Lower lobe of right lung (tissue), 2 donors: ENCODE results near the gene PCBP3. TPM values are rescaled to one million over a fixed set of nuclear protein-coding genes. Genes with fewer than 3 reads are reported as not detected.

Experiments used
- ATAC-seq, 2 donors: fragments of 200-7000 bp; cut with Tn5 transposase; one replicate each; pipeline ENCODE4 v1.9.1; 2020 to 2022; ENCODE audit warnings: mild to moderate bottlenecking in 2 of 2, moderate library complexity in 2 of 2
- DNase-seq: peaks from one replicate; pipeline ENCODE4 v3.0.0-alpha.2; 2020
- H3K27ac ChIP-seq: fragments of 200-600 bp; one replicate; pipeline ENCODE4 v1.8.0; 2022
- H3K27me3 ChIP-seq: fragments of 200-600 bp; one replicate; pipeline ENCODE4 v1.8.0; 2022; ENCODE audit warnings: low read depth
- H3K36me3 ChIP-seq: fragments of 200-600 bp; one replicate; pipeline ENCODE4 v1.8.0; 2022; ENCODE audit warnings: mild to moderate bottlenecking
- H3K4me1 ChIP-seq: fragments of 200-600 bp; one replicate; pipeline ENCODE4 v1.8.0; 2022
- H3K4me3 ChIP-seq: fragments of 200-600 bp; one replicate; pipeline ENCODE4 v1.8.0; 2022; ENCODE audit warnings: mild to moderate bottlenecking
- H3K9me3 ChIP-seq: fragments of 200-600 bp; one replicate; pipeline ENCODE4 v1.8.0; 2022
- intact Hi-C: fragments of 100-400 bp; cut with DNase I; formaldehyde crosslinking; loops from one replicate; pipeline ENCODE4 v1.11.0; 2022
- total RNA-seq: library from RNA; stranded (reverse); fragmentation: NEBNext Ultra II Directional; extraction: Animal tissue kit (Norgen Biotek cat#: 25700); gene quantifications from one replicate; pipeline ENCODE4 v1.2.1, GENCODE V29; 2021
- TF ChIP-seq, protein P1 (sequence below): fragments of 200-600 bp; IDR thresholded peaks from one replicate; pipeline ENCODE4 v1.8.0; 2022; ENCODE audit warnings: antibody characterized with exemption, mild to moderate bottlenecking
- donor health status: DM: no; HTN: yes; CAD: no; lungs with severe emphysema.

PCBP3 gene
- total RNA-seq, 1 donor from 2014 or later: 4.5 TPM

DNA sequence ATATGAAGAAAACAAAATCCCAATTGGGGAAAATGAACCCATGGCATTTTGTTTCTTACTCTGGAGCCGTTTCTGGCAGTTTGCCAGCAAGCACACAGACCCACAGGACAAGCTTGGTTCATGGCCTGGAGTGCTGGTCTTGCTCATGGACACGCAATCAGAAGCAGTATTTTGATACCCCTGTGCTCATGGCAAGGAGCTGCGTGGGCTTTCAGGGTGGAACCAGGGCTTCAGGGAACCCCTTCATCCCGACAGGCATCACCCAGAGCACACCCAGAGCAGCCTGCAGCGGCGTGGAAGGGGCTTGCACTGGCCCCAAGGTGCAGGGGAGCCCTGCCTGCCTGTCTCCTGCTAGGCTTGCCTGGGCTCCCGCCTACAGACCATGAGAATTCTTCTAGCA, 45.4 kb upstream of the PCBP3 start:
- TF ChIP-seq, protein P1, sequence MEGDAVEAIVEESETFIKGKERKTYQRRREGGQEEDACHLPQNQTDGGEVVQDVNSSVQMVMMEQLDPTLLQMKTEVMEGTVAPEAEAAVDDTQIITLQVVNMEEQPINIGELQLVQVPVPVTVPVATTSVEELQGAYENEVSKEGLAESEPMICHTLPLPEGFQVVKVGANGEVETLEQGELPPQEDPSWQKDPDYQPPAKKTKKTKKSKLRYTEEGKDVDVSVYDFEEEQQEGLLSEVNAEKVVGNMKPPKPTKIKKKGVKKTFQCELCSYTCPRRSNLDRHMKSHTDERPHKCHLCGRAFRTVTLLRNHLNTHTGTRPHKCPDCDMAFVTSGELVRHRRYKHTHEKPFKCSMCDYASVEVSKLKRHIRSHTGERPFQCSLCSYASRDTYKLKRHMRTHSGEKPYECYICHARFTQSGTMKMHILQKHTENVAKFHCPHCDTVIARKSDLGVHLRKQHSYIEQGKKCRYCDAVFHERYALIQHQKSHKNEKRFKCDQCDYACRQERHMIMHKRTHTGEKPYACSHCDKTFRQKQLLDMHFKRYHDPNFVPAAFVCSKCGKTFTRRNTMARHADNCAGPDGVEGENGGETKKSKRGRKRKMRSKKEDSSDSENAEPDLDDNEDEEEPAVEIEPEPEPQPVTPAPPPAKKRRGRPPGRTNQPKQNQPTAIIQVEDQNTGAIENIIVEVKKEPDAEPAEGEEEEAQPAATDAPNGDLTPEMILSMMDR: no peak
- peaks cover 3% of the 10 kb centered on the region for H3K4me1 ChIP-seq
- H3K9me3 ChIP-seq: peaks cover 6% of the 10 kb centered on the region
- no peaks in the 10 kb centered on the region for H3K27me3 ChIP-seq
- H3K4me3 ChIP-seq: no peak overlapping the region
- H3K27ac ChIP-seq: no peak overlapping the region
- H3K36me3 ChIP-seq: no peaks in the 10 kb centered on the region
- DNase-seq (no peak), ATAC-seq (no peak)
- intact Hi-C loops: no loop called here

DNA sequence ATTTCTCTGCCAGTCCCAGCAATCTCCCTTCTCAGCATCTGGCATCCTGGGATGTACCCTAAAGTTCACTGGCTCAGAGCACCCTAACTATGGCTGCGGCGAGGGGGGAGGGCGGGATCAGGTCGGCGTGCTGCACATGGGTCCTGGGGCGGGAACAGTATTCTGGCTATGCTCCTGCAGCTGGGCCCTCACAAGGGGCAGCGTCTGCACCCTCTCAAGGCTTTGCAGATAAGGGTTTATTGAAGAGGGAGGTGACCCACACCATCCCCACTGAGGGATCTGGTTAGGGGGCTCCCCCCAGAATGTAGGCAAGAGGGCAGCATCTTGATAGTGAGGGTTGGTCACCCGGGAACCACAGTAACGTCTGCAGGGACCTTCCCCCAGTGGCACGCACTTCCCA, 44.9 kb upstream of the PCBP3 start:
- Histone ChIP-seq H3K27me3 (no peaks in the 10 kb centered on the region), H3K36me3 (no peaks in the 10 kb centered on the region), H3K27ac (no peak overlapping the region), H3K4me3 (no peak overlapping the region), H3K9me3 (peaks cover 9% of the 10 kb centered on the region), H3K4me1 (peaks cover 3% of the 10 kb centered on the region)
- TF ChIP-seq, protein P1: no peak
- DNase-seq: no peak
- intact Hi-C loops: no loop called here
- ATAC-seq: no peak

DNA sequence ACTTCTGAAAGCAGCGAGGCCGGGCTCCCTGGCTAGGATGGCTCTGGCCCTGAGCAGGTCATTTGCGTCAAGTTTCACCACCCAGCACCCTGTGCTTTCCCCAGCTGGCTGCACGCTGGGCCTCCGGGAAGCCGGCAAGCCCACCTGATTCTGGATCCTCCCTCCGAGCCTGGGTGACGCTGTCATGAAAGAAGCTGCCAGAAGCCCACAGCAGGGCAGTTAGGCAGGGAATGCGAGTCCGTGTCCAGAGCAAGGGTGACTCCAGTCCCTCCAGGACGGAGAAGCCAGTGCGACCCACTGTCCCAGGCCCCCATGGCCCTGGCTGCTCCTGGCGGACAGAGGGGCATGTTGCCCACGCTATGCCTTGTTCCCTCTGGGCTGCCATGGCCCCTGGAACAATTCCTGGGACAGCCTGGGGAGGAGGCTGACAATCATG, 44.4 kb upstream of the PCBP3 start:
- intact Hi-C loops: no loop called here
- no peak overlapping the region for H3K4me3 ChIP-seq
- TF ChIP-seq, protein P1: no peak
- DNase-seq (no peak), ATAC-seq (no peak)
- no peaks in the 10 kb centered on the region for H3K36me3 ChIP-seq
- H3K9me3 ChIP-seq: peaks cover 9% of the 10 kb centered on the region
- H3K27ac ChIP-seq: no peak overlapping the region
- H3K27me3 ChIP-seq: no peaks in the 10 kb centered on the region
- peaks cover 3% of the 10 kb centered on the region for H3K4me1 ChIP-seq

DNA sequence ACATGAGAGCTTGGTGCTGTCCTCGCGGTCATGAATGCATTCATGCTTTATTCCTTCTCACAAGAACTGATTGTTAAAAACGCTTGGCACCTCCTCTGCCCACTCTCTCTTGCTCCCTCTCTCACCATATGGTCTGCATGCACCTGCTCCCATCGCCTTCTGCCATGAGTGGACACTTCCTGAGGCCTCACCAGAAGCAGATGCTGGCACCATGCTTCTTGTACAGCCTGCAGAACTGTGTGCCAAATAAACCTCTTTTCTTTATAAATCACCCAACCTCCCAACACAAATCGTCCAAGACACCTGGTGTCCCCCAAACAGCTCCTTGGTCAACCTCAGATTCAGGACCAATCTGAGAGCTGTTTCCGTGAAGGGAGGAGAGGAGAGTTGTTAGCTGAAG, 43.3 kb upstream of the PCBP3 start:
- intact Hi-C loops: no loop called here
- Histone ChIP-seq H3K4me1 (peaks cover 3% of the 10 kb centered on the region), H3K36me3 (no peaks in the 10 kb centered on the region), H3K9me3 (peaks cover 9% of the 10 kb centered on the region), H3K27me3 (no peaks in the 10 kb centered on the region), H3K4me3 (no peak overlapping the region), H3K27ac (no peak overlapping the region)
- no peak for ATAC-seq
- TF ChIP-seq, protein P1: no peak
- DNase-seq: no peak

DNA sequence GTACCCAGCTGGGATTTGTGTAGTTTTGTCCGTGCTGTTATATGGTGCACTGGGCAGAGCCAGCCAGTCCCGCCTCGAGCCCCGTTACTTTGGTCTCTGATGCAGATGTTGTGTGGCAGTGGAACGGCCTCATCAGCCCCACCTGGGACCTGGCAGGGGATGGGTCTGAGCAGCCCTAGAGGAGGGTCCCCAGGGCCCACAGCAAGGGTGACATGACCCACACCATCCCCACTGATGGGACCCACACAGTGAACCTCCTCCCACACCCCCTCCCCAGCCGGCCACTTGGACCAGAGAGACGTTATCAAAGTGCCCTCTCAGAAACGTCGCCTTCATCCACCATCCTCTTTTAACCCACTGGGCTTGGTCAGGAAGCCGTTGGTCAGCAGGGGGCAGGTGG, 42.0 kb upstream of the PCBP3 start:
- TF ChIP-seq, protein P1: no peak
- no peak for DNase-seq
- H3K27me3 ChIP-seq: no peaks in the 10 kb centered on the region
- H3K36me3 ChIP-seq: no peaks in the 10 kb centered on the region
- no peak overlapping the region for H3K4me3 ChIP-seq
- intact Hi-C loops: no loop called here
- no peak overlapping the region for H3K27ac ChIP-seq
- no peak for ATAC-seq
- H3K4me1 ChIP-seq: peaks cover 1% of the 10 kb centered on the region
- H3K9me3 ChIP-seq: peaks cover 9% of the 10 kb centered on the region

DNA sequence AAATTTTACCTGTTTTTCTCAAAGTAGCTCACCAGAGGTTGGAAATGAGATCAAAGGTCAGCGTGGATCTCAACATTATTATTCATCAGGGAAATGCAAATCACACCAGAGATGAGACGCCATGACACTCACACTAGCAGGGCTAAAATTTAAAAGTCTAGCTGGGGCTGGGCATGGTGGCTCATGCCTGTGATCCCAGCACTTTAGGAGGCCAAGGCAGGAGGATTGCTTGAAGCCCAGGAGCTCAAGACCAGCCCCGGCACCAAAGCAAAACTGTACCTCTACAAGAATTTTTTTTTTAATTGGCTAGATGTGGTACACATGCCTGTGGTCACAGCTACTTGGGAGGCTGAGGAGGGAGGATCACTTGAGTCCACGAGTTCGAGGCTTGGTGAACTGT, 41.4 kb upstream of the PCBP3 start:
- Histone ChIP-seq H3K4me3 (no peak overlapping the region), H3K27ac (no peak overlapping the region), H3K4me1 (no peaks in the 10 kb centered on the region), H3K36me3 (no peaks in the 10 kb centered on the region), H3K9me3 (peaks cover 9% of the 10 kb centered on the region), H3K27me3 (no peaks in the 10 kb centered on the region)
- ATAC-seq (no peak), DNase-seq (no peak)
- TF ChIP-seq, protein P1: no peak
- intact Hi-C loops: no loop called here
